CD1c-positive myeloid dendritic cell (primary cell): ENCODE results near the gene LRRC45.

Source experiments
- DNase-seq: peaks from one replicate; pipeline ENCODE4 v3.0.0-alpha.2; 2016; ENCODE audit errors: extremely low spot score

LRRC45 gene

GRCh38 chr17:82007228-82007494, 15.9 kb upstream of the LRRC45 start:
- no peak for DNase-seq

GRCh38 chr17:82007495-82008257, 15.4 kb upstream of the LRRC45 start:
- DNase-seq: no peak

GRCh38 chr17:82008258-82008940, 14.7 kb upstream of the LRRC45 start:
- no peak for DNase-seq

- DNase-seq: no peak
Measured at GRCh38 chr17:82008941-82009405, 14.1 kb upstream of the LRRC45 start.

GRCh38 chr17:82009413-82009812, 13.7 kb upstream of the LRRC45 start:
- no peak for DNase-seq

- DNase-seq: no peak
Measured at GRCh38 chr17:82010575-82011525, 12.3 kb upstream of the LRRC45 start.

- DNase-seq: no peak
Measured at GRCh38 chr17:82011617-82012187, 11.4 kb upstream of the LRRC45 start.

- DNase-seq: no peak
Measured at GRCh38 chr17:82012261-82012639, 10.9 kb upstream of the LRRC45 start.

GRCh38 chr17:82012640-82013295, 10.3 kb upstream of the LRRC45 start:
- DNase-seq: no peak

- DNase-seq: no peak
Measured at GRCh38 chr17:82013341-82013740, 9.8 kb upstream of the LRRC45 start.

- no peak for DNase-seq
Measured at GRCh38 chr17:82013772-82014321, 9.3 kb upstream of the LRRC45 start.

GRCh38 chr17:82014432-82014831, 8.7 kb upstream of the LRRC45 start:
- DNase-seq: no peak

GRCh38 chr17:82014971-82015310, 8.2 kb upstream of the LRRC45 start:
- DNase-seq: no peak

- DNase-seq: no peak
Measured at GRCh38 chr17:82015311-82015971, 7.7 kb upstream of the LRRC45 start.

- no peak for DNase-seq
Measured at GRCh38 chr17:82016061-82016874, 6.8 kb upstream of the LRRC45 start.

- DNase-seq: no peak
Measured at GRCh38 chr17:82016875-82017459, 6.1 kb upstream of the LRRC45 start.

- DNase-seq: no peak
Measured at GRCh38 chr17:82017612-82018151, 5.4 kb upstream of the LRRC45 start.

- no peak for DNase-seq
Measured at GRCh38 chr17:82018152-82018988, 4.7 kb upstream of the LRRC45 start.
